AG10803 (cell line): ENCODE data around the gene PROS1.
"Not testable (repeated sequence)": the region's sequence is repeated elsewhere in the genome, so short reads cannot be mapped to it uniquely, and the experiment has no call there.

Experiments
- DNase-seq: peaks from one replicate; pipeline ENCODE4 v3.0.0; 2010; ENCODE audit warnings: low read depth
- H3K4me3 ChIP-seq: 2 replicates; pipeline ENCODE4 v1.5.1; 2011; ENCODE audit warnings: mild to moderate bottlenecking, low read length, control low read depth
- TF ChIP-seq, protein P1 (sequence below): conservative IDR thresholded peaks from 2 replicates; pipeline ENCODE4 v1.5.1; 2011; ENCODE audit warnings: mild to moderate bottlenecking, low read length, control low read depth, inconsistent platforms

Gene PROS1

DNA sequence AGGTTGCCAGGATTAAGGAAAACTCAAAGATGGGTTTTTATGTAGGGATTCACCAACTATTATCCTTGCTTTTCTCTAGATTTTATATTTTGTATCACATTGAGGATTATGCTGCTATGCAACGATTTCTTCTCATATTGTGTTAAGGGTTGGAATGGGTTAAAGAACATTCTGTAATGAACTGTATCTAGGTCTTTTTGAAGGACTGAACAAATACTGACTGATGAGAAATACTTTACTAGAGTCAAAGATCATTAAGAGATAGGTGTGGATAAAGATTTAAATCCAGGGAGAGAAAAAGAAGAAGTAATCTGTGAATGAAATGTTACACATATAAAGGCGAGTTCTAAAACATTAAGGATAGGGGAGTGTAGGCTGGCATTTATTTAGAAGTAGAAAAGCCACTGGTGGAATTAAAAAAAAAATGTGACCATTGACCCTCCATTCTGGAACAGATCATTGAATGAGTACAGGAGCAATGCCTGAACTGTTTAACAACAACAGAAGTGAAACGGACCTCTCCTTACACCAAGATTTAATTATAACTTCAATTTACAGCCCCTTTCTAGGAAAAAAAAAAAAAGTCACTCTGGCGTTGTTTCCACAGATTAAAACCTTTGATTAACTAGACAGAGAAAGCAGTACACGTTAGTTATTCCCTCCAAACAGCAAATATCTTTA lies 39.2 kb downstream of the PROS1 start:
- no peak overlapping the region for H3K4me3 ChIP-seq
- DNase-seq, result no peak
- TF ChIP-seq, protein P1, sequence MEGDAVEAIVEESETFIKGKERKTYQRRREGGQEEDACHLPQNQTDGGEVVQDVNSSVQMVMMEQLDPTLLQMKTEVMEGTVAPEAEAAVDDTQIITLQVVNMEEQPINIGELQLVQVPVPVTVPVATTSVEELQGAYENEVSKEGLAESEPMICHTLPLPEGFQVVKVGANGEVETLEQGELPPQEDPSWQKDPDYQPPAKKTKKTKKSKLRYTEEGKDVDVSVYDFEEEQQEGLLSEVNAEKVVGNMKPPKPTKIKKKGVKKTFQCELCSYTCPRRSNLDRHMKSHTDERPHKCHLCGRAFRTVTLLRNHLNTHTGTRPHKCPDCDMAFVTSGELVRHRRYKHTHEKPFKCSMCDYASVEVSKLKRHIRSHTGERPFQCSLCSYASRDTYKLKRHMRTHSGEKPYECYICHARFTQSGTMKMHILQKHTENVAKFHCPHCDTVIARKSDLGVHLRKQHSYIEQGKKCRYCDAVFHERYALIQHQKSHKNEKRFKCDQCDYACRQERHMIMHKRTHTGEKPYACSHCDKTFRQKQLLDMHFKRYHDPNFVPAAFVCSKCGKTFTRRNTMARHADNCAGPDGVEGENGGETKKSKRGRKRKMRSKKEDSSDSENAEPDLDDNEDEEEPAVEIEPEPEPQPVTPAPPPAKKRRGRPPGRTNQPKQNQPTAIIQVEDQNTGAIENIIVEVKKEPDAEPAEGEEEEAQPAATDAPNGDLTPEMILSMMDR, result no peak

- no peak for DNase-seq
- no peak overlapping the region for H3K4me3 ChIP-seq
- TF ChIP-seq, protein P1, result no peak
Observed at GRCh38 chr3:93931597-93932229, 42.0 kb downstream of the PROS1 start.

GRCh38 chr3:93930041-93930440 lies 43.7 kb downstream of the PROS1 start:
- TF ChIP-seq, protein P1, result no peak
- no peak for DNase-seq
- H3K4me3 ChIP-seq, result no peak overlapping the region

DNA sequence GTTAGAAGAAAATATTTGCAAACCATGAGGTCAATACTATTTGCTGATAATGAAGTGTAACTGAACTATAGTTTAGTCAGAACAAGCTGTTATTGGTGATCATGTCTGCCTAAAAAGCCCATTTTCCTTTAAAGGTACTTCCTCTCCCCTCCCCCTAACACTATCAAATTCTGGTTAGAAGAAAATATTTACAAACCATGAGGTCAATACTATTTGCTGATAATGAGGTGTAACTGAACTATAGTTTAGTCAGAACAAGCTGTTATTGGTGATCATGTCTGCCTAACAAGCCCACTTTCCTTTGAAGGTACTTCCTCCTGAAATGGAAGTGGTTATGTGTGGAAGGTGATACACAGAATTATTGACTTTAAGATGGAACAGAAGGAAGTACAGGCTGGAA lies 46.9 kb downstream of the PROS1 start:
- TF ChIP-seq, protein P1, result no peak
- H3K4me3 ChIP-seq, result no peak overlapping the region

DNA sequence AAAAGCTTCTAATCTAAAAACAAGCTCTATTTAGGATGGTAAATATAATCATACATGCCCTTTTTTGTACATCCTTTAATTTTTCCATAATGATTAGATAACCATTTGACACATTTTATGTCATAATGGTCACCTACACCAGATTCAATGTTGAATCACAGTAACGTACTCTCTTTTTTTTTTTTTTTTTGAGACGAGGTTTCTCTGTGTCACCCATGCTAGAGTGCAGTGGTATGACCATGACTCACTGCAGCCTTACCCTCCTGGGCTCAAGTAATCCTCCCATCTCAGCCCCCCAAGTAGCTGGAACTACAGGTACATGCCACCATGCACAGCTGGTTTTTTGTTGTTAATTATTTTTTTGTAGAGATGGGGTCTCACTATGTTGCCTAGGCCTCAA lies 49.2 kb downstream of the PROS1 start:
- H3K4me3 ChIP-seq, result no peak overlapping the region
- DNase-seq, result no peak
- TF ChIP-seq, protein P1, result no peak

More for the DNA sequence above, 46.9 kb downstream of the PROS1 start:
- no peak for DNase-seq

DNA sequence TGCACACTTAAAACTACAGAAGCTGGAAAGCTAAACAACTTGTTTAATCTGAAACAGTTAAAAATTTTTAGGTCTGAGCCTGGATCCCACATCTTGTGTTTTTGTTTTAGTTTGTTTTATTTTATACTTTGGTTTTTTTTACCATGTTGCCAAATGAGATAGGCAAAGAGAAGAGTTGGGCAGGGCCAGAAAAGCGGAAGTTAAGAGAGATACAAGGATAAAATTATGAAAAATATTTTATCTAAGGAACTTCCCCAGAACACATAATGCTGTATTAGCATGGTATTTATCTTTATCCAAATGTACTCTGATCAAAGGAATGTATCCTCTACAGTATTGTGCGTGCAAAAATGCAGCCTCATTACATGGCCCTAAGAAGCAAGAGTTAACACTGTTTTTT lies 50.7 kb downstream of the PROS1 start:
- TF ChIP-seq, protein P1, result no peak
- DNase-seq, result no peak
- no peak overlapping the region for H3K4me3 ChIP-seq

- DNase-seq, H3K4me3 ChIP-seq: not testable (repeated sequence)
Observed at GRCh38 chr3:93917546-93918029, 56.1 kb downstream of the PROS1 start.

- not testable (repeated sequence) for H3K4me3 ChIP-seq, DNase-seq
Observed at GRCh38 chr3:93913623-93914022, 60.1 kb downstream of the PROS1 start.
